H1 (cell line): Measurements from ENCODE around the gene SMCHD1. TPM values are rescaled to one million over a fixed set of nuclear protein-coding genes. Genes with fewer than 3 reads are reported as not detected.

Experiments used
- CTCF ChIA-PET: fragments of 300-600 bp; sonication (Branson Sonifier 250); formaldehyde crosslinking; loops from one replicate; lab custom pipeline; 2021; ENCODE audit not compliant: partially characterized antibody; lab: Charles Lee
- POLR2A ChIA-PET: fragments of 300-600 bp; sonication (Branson Sonifier 250); formaldehyde crosslinking; loops from one replicate; lab custom pipeline; 2021; ENCODE audit warnings: inconsistent platforms; ENCODE audit not compliant: partially characterized antibody; lab: Charles Lee
- DNase-seq, 2 experiments: peaks; one replicate each; pipeline versions ENCODE4 v3.0.0 to v3.0.0-alpha.2; 2010 to 2022; ENCODE audit warnings: low spot score in 2 of 2, low read depth in 1 of 2, mixed read lengths in 1 of 2
- FAIRE-seq: peaks from 2 replicates; lab custom pipeline; 2011; peaks lifted over from hg19 to GRCh38; lab: Jason Lieb, UNC
- H2AFZ ChIP-seq: 2 replicates; pipeline ENCODE4 v1.8.1; 2012; ENCODE audit warnings: low read length, inconsistent platforms
- H2AK5ac ChIP-seq: 2 replicates; pipeline ENCODE4 v1.6.1; 2013; ENCODE audit warnings: low read depth, low read length
- H2BK120ac ChIP-seq: replicated peaks from 2 replicates; pipeline ENCODE3; 2013; ENCODE audit warnings: low read depth, low read length, inconsistent platforms
- H2BK12ac ChIP-seq: 2 replicates; pipeline ENCODE4 v1.6.1; 2013; ENCODE audit warnings: low read depth, low read length
- H2BK15ac ChIP-seq: 2 replicates; pipeline ENCODE4 v1.6.1; 2013; ENCODE audit warnings: low read length
- H2BK20ac ChIP-seq: 2 replicates; pipeline ENCODE4 v1.6.1; 2013; ENCODE audit warnings: low read length
- H2BK5ac ChIP-seq: 2 replicates; pipeline ENCODE4 v1.6.1; 2013; ENCODE audit warnings: low read depth, low read length
- H3K14ac ChIP-seq: 2 replicates; pipeline ENCODE4 v1.6.1; 2013; ENCODE audit warnings: inconsistent platforms; ENCODE audit not compliant: insufficient read length
- H3K18ac ChIP-seq: 2 replicates; pipeline ENCODE4 v1.6.1; 2013; ENCODE audit warnings: low read length; ENCODE audit errors: extremely low read depth
- H3K23ac ChIP-seq: 2 replicates; pipeline ENCODE4 v1.6.1; 2013; ENCODE audit warnings: inconsistent platforms; ENCODE audit not compliant: insufficient read length
- H3K23me2 ChIP-seq: 2 replicates; pipeline ENCODE4 v1.6.1; 2013; ENCODE audit warnings: low read depth, low read length
- H3K27ac ChIP-seq: 2 replicates; pipeline ENCODE4 v1.6.1; 2011; ENCODE audit warnings: low read depth, low read length, inconsistent platforms
- H3K27me3 ChIP-seq, 4 experiments: replicated peaks in 1 of 4; 1 replicate in 1 of 4; 2 replicates in 3 of 4; pipeline versions ENCODE4 v1.6.1 to v1.8.1; 2011 to 2013; ENCODE audit warnings: low read length in 3 of 4, mild to moderate bottlenecking in 3 of 4, inconsistent platforms in 2 of 4, mixed read lengths in 2 of 4, moderate library complexity in 1 of 4; ENCODE audit not compliant: control insufficient read depth in 3 of 4, insufficient read depth in 3 of 4; ENCODE audit errors: extremely low read depth in 1 of 4
- H3K36me3 ChIP-seq, 4 experiments: 2 replicates each; pipeline versions ENCODE4 v1.6.1 to v1.8.1; 2011 to 2013; ENCODE audit warnings: mild to moderate bottlenecking in 4 of 4, low read length in 3 of 4, moderate library complexity in 2 of 4, control low read depth in 1 of 4, inconsistent platforms in 1 of 4; ENCODE audit not compliant: insufficient read depth in 4 of 4, control insufficient read depth in 2 of 4
- H3K4ac ChIP-seq: replicated peaks from 2 replicates; pipeline ENCODE3; 2013; ENCODE audit warnings: low read length, low read depth, mixed read lengths, inconsistent platforms; ENCODE audit not compliant: insufficient read length
- H3K4me1 ChIP-seq, 4 experiments: replicated peaks in 1 of 4; 1 replicate in 1 of 4; 2 replicates in 3 of 4; pipeline versions ENCODE4 v1.6.1 to v1.8.1; 2011 to 2013; ENCODE audit warnings: low read length in 3 of 4, inconsistent platforms in 2 of 4, mixed read lengths in 1 of 4; ENCODE audit not compliant: insufficient read depth in 4 of 4, control insufficient read depth in 3 of 4
- H3K4me2 ChIP-seq, 2 experiments: 2 replicates each; pipeline versions ENCODE4 v1.6.1 to v1.8.1; 2011 to 2013; ENCODE audit warnings: low read depth in 2 of 2, low read length in 2 of 2, control low read depth in 1 of 2, inconsistent platforms in 1 of 2, mild to moderate bottlenecking in 1 of 2; ENCODE audit not compliant: insufficient read depth in 1 of 2
- H3K4me3 ChIP-seq, 4 experiments: fragments of 200-600, 300-600 bp in 1 of 4; sonication (generic), shearing (Covaris generic), sonication (Bioruptor Twin) in 1 of 4; 2 replicates each; pipeline versions ENCODE4 v1.5.1 to v1.8.1; 2011 to 2016; ENCODE audit warnings: low read length in 4 of 4, low read depth in 3 of 4, control low read depth in 2 of 4, inconsistent platforms in 2 of 4, mild to moderate bottlenecking in 2 of 4, mixed read lengths in 1 of 4, moderate library complexity in 1 of 4; ENCODE audit not compliant: insufficient read depth in 2 of 4; ENCODE audit errors: extremely low read depth in 1 of 4
- H3K56ac ChIP-seq: replicated peaks from 2 replicates; pipeline ENCODE3; 2013; ENCODE audit warnings: low read depth, mild to moderate bottlenecking, mixed read lengths, low read length, inconsistent platforms; ENCODE audit not compliant: insufficient read length
- H3K79me1 ChIP-seq: 2 replicates; pipeline ENCODE4 v1.6.1; 2013; ENCODE audit warnings: low read depth, low read length, control low read depth
- H3K79me2 ChIP-seq, 2 experiments: 2 replicates each; pipeline versions ENCODE4 v1.6.1 to v1.8.1; 2012 to 2013; ENCODE audit warnings: low read length in 2 of 2, mild to moderate bottlenecking in 2 of 2, inconsistent platforms in 1 of 2; ENCODE audit not compliant: insufficient read depth in 2 of 2, control insufficient read depth in 1 of 2
- H3K9ac ChIP-seq, 4 experiments: replicated peaks in 1 of 4; 1 replicate in 1 of 4; 2 replicates in 3 of 4; pipeline versions ENCODE4 v1.6.1 to v1.8.1; 2011 to 2013; ENCODE audit warnings: low read depth in 3 of 4, low read length in 3 of 4, control low read depth in 2 of 4, mild to moderate bottlenecking in 2 of 4, moderate library complexity in 2 of 4, inconsistent platforms in 1 of 4; ENCODE audit errors: extremely low read depth in 1 of 4
- H3K9me3 ChIP-seq, 2 experiments: 2 replicates each; pipeline versions ENCODE4 v1.6.1 to v1.8.1; 2012 to 2013; ENCODE audit warnings: mild to moderate bottlenecking in 2 of 2, moderate library complexity in 2 of 2, control low read depth in 1 of 2, inconsistent platforms in 1 of 2, low read depth in 1 of 2, low read length in 1 of 2, mixed read lengths in 1 of 2; ENCODE audit not compliant: insufficient read depth in 2 of 2
- H4K20me1 ChIP-seq, 2 experiments: replicated peaks in 1 of 2; 2 replicates each; pipeline versions ENCODE3 to v1.8.1; 2011 to 2013; ENCODE audit warnings: inconsistent platforms in 2 of 2, low read length in 2 of 2, mild to moderate bottlenecking in 1 of 2; ENCODE audit not compliant: insufficient read depth in 2 of 2, control insufficient read depth in 1 of 2
- H4K5ac ChIP-seq: 2 replicates; pipeline ENCODE4 v1.6.1; 2013; ENCODE audit warnings: low read length, low read depth, mixed read lengths, inconsistent platforms; ENCODE audit not compliant: insufficient read length
- H4K8ac ChIP-seq: 2 replicates; pipeline ENCODE4 v1.8.0; 2013; ENCODE audit warnings: mild to moderate bottlenecking, moderate library complexity, low read length, inconsistent platforms; ENCODE audit not compliant: insufficient read depth; ENCODE audit errors: extremely low read depth
- H4K91ac ChIP-seq: replicated peaks from 2 replicates; pipeline ENCODE3; 2013; ENCODE audit warnings: low read length, mixed read lengths, inconsistent platforms; ENCODE audit not compliant: insufficient read length
- FOSL1 ChIP-seq: IDR thresholded peaks from 2 replicates; pipeline ENCODE4 v1.6.1; 2011; ENCODE audit warnings: mild to moderate bottlenecking, low read depth, low read length, moderate library complexity; ENCODE audit not compliant: insufficient read depth
- GTF2F1 ChIP-seq: IDR thresholded peaks from 2 replicates; pipeline ENCODE4 v1.6.1; 2012; ENCODE audit warnings: low read depth, low read length, improper control_type of control experiment, borderline replicate concordance
- MAFK ChIP-seq: IDR thresholded peaks from 2 replicates; pipeline ENCODE4 v1.6.1; 2012; ENCODE audit warnings: low read depth, mild to moderate bottlenecking, improper control_type of control experiment, low read length
- RFX5 ChIP-seq: IDR thresholded peaks from 2 replicates; pipeline ENCODE4 v1.6.1; 2011; ENCODE audit warnings: low read depth, low read length, improper control_type of control experiment, borderline replicate concordance
- RXRA ChIP-seq: IDR thresholded peaks from 2 replicates; pipeline ENCODE4 v1.6.1; 2011; ENCODE audit warnings: low read depth, mild to moderate bottlenecking, low read length, moderate library complexity; ENCODE audit not compliant: insufficient read depth
- SIN3A ChIP-seq, 2 experiments: IDR thresholded peaks in 1 of 2; conservative IDR thresholded peaks in 1 of 2; 2 replicates each; pipeline ENCODE4 v1.6.1; 2011 to 2012; ENCODE audit warnings: low read length in 2 of 2, improper control_type of control experiment in 1 of 2, low read depth in 1 of 2, mild to moderate bottlenecking in 1 of 2
- SRF ChIP-seq: IDR thresholded peaks from 2 replicates; pipeline ENCODE4 v1.6.1; 2011; ENCODE audit warnings: mild to moderate bottlenecking, low read depth, low read length, moderate library complexity
- USF2 ChIP-seq: IDR thresholded peaks from 2 replicates; pipeline ENCODE4 v1.6.1; 2011; ENCODE audit warnings: low read length, improper control_type of control experiment
- WGBS, 2 experiments: shearing (Covaris generic) in 1 of 2; methylation state at CpG; one replicate each; pipeline versions ENCODE4 v1.1.6 to v1.1.7; 2013 to 2015; ENCODE audit warnings: low lambda C conversion rate in 2 of 2, mixed read lengths in 2 of 2, inconsistent platforms in 1 of 2, low coverage in 1 of 2, missing lambda C conversion rate in 1 of 2; ENCODE audit not compliant: insufficient replicate concordance in 2 of 2, insufficient coverage in 1 of 2, insufficient read length in 1 of 2; ENCODE audit errors: extremely low coverage in 1 of 2, missing lambda C conversion rate in 1 of 2; 5-methylcytosine and 5-hydroxymethylcytosine counted together
- polyA plus RNA-seq, 7 experiments: library from polyadenylated mRNA; depleted of rRNA in 3 of 7; stranded (reverse) in 5 of 7; unstranded in 2 of 7; fragments of >200 nt in 5 of 7; fragments of 200-250 nt in 2 of 7; gene quantifications; 1 replicate in 5 of 7; 2 replicates in 1 of 7; 4 replicates in 1 of 7; pipeline versions ENCODE4 v1.2.1 to v1.2.3, GENCODE V29; 2011 to 2013; ENCODE audit warnings: missing spikeins in 2 of 7, mixed read lengths in 2 of 7
- total RNA-seq: library from RNA; stranded (reverse); fragmentation: NEBNext Ultra II Directional; extraction: Animal tissue kit (Norgen Biotek cat#: 25700); gene quantifications from 2 replicates; pipeline ENCODE4 v1.2.1, GENCODE V29; 2021

SMCHD1 gene
- total and polyA plus RNA-seq, 2 of the 8 experiments (the other 6 are each of a cell fraction or from before 2014, with no cell fraction given), result 9.3 to 32.0 TPM

- POLR2A ChIA-PET, result no interaction called here
- Histone ChIP-seq H3K4me2 (no peak overlapping the region), H4K5ac (no peak overlapping the region), H2BK120ac (no peak overlapping the region), H4K20me1 (peaks cover 0 to 1% of the 10 kb centered on the region in 2 experiments), H3K4ac (no peak overlapping the region), H3K4me3 (no peak overlapping the region), H3K27ac (no peak overlapping the region), H2BK12ac (no peak overlapping the region), H2AK5ac (no peak overlapping the region), H2AFZ (no peak overlapping the region), H2BK20ac (no peak overlapping the region), H3K9ac (no peak overlapping the region), H3K18ac (no peak overlapping the region)
- CTCF ChIA-PET, result no interaction called here
- TF ChIP-seq RFX5, result no peak
- no peak for TF ChIP-seq GTF2F1
- TF ChIP-seq MAFK, result no peak
- TF ChIP-seq RXRA, result no peak
- TF ChIP-seq FOSL1, result no peak
- TF ChIP-seq SIN3A (conservative IDR thresholded peaks at IDR 0.05 in 1 of 2, IDR thresholded peaks at IDR 0.05 in 1 of 2; ENCODE audit: low read depth in 1 of 2, low read length in 2 of 2), result no peak
- TF ChIP-seq SRF, result no peak
- no peak for TF ChIP-seq USF2
- TF ChIP-seq, all 59 proteins: peak for 0
- Histone ChIP-seq H3K4me1 (no peaks in the 10 kb centered on the region), H3K14ac (no peak overlapping the region), H2BK15ac (no peak overlapping the region), H3K27me3 (no peaks in the 10 kb centered on the region), H3K79me1 (no peaks in the 10 kb centered on the region), H2BK5ac (no peak overlapping the region), H3K36me3 (peaks cover 0 to 44% (median 11%) of the 10 kb centered on the region in 4 experiments; a peak in 7 of 8 replicates), H4K8ac (no peak overlapping the region), H3K56ac (no peak overlapping the region), H4K91ac (no peak overlapping the region), H3K9me3 (no peaks in the 10 kb centered on the region), H3K23ac (no peak overlapping the region), H3K23me2 (no peaks in the 10 kb centered on the region), H3K79me2 (no peaks in the 10 kb centered on the region)
- FAIRE-seq, result no peak
- no peak for DNase-seq
- WGBS, 2 experiments, result 60% methylated on average over 3 of the region's 3 CpGs; no CpG with 5 or more reads in 1 of the 2 experiments
Measured at GRCh38 chr18:2699001-2699400, 43.5 kb downstream of the SMCHD1 start.
